Mesenteric fat pad (tissue), 1 donor: Measurements from ENCODE around the gene PTRH1. TPM values are rescaled to one million over a fixed set of nuclear protein-coding genes. Genes with fewer than 3 reads are reported as not detected.

Experiments used
- DNase-seq: peaks from one replicate; pipeline ENCODE4 v3.0.0-alpha.2; 2020; ENCODE audit warnings: low spot score
- total RNA-seq: library from RNA; stranded (reverse); fragmentation: NEBNext Ultra II Directional; extraction: Animal tissue kit (Norgen Biotek cat#: 25700); gene quantifications from one replicate; pipeline ENCODE4 v1.2.1, GENCODE V29; 2021
- donor health status: DM: yes; HTN: yes; CAD: no.

Gene PTRH1
- total RNA-seq, 1 donor from 2014 or later: 21.3 TPM

DNA sequence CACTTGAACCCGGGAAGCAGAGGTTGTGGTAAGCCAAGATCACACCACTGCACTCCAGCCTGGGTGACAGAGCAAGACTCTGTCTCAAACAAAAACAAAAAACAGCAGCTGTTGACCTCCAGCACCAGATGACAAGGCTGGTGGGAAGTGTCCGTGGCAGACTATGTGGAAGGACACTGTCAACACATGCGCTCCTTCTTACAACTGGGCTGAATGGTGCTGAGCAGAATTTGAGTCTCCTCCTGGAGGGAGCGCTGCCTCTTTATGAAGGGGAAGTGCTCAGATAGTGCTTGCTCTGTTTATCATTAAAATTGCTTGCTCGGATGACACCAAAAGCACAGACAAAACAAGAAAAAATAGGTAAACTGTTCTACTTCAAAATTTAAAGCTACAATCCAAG is 17.9 kb downstream of the PTRH1 start:
- no peak for DNase-seq

DNA sequence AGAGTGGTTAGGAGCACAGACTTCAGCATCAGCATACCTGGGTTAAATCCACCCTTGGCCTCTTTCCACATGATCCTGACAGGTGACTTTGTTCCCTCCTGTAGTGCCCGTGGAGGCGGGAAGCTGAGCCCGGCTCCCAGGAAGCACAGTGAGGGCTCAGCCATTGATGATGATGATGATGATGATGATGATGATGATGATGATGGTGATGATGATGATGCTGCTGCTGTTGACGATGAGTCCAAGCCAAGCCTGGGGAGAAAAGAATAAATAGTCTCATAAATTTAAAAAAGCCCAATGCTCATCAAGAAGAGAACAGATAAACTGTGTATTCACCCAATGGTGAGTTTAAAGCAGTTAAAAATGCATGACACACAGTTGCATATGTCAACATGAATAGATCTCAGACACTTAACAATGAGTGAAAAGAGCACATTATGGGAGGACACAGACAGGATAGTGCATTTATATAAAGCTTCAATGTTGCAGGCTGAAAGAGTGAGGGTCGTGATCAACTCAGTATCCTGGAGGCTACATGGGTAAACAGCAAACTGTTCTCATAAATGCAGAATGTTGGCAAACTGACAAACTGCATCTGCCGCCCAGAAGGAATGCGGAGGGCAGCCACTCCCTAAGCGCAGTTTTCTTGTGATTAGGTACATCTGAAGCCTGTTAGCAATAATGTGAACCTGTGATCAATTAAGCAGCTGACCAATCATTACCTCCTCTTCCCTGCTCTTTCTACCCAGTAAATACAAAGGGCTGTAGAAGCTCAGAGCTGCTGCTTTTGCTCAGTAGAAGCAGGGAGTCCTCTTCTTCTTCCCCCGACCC is 20.4 kb downstream of the PTRH1 start:
- DNase-seq: no peak

DNA sequence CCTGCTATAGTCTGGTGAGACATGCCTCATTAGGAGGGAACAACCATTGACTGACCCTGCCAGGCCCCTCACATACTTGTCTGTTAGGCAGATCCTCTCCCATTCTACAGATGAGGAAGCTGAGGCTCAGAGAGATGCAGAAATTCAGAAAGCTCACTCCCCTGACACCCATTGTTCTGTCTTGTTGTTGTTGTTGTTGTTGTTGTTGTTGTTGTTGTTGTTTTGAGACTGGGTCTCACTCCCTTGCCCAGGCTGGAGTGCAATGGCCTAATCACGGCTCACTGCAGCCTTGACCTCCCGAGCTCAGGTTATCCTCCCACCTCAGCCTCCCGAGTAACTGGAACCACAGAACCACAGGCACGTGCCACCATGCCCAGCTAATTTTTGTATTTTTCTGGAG is 21.8 kb downstream of the PTRH1 start:
- no peak for DNase-seq

DNA sequence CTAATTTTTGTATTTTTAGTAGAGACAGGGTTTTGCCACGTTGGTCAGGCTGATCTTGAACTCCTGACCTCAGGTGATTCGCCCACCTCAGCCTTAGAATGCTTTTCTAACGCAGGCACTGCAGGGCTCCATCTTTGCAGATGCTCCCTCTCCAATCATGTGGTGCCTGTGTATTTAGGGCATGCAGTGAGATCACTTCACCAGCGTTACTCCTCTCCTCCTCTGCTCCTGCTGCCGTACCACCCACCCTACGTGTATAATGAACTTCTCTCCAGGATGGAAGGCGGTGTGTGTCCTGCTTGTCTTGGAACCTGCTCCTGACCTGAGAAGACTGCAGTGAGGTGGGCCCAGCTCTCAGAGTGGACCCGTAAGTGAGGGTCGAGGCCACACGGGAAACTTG is 22.3 kb downstream of the PTRH1 start:
- DNase-seq: no peak

GRCh38 chr9:127692071-127692470 is 23.4 kb downstream of the PTRH1 start:
- no peak for DNase-seq

GRCh38 chr9:127690735-127691134 is 24.7 kb downstream of the PTRH1 start:
- DNase-seq: no peak

DNA sequence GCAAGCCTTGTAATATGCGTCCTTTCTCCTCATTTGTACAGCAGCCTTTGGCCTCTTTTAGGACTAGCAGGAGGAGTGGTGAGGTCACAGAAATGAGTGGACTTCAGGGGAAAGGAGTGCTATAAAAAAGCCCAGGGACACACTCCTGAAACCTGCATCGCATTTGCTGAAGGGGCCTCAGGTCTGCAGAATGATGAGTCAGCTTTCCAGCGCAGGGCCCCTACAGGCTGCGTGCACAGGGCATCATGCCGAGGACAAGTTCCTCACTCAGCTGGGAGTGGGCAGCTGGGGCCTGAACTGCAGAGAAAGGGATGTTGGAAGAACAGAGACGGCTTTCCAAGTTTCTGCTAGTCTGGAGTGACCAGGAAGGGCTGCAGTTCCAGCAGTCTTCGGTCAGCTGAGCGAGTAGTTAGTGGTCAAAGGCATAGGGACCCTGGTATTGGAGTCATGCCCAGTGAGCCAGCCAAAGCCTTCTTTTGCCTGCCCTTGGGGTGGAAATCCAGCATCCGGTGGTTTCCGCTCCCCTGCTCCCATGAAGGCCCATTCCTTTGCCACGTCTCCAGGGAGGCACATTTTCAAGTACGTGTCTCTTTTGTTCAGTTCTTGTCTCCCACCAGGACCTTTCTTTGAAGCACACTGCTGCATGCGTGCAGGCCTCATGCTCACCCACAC is 26.0 kb downstream of the PTRH1 start:
- DNase-seq: no peak

- no peak for DNase-seq
These were observed 28.7 kb downstream of the PTRH1 start for GRCh38 chr9:127686461-127687393.

DNA sequence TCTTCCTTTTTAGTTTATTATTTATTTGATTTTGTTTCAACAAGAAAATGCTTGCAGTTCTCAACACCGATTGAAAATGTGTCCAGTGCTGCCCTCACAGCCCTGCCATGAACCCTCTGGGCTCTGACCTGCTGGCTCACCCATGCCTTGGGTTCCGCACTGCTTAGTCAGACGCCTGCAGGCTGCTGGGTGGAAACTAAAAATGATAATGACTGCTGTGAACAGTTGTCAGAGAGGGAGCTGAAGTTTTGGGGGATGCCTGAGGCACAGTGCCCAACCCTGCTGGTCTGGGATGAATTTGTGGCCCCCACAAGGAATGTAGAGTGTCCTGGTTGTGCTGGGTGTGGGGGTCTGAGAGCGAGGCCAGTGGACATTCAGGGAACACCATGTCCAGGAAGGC is 30.9 kb downstream of the PTRH1 start:
- DNase-seq: no peak

DNA sequence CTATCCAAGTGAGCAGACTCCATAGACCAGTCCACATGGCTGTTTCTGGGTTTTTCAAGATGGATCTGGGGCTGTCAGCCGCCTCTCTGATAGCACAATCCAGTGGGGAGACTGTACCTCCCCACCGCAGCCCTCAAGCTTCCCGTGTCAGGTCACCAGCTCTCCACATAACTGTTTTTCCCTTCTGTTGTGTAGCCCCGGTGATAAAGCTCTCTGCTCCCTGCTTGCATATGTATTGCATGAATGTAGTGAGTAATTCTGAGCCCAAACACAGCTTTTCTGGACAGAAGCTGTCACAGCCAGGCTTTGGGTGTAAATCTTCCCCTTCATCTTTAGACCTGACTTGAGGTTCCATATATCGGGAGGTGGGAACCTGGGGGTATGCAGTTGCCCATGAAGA is 31.7 kb downstream of the PTRH1 start:
- no peak for DNase-seq

GRCh38 chr9:127682351-127683136 is 32.9 kb downstream of the PTRH1 start:
- no peak for DNase-seq

DNA sequence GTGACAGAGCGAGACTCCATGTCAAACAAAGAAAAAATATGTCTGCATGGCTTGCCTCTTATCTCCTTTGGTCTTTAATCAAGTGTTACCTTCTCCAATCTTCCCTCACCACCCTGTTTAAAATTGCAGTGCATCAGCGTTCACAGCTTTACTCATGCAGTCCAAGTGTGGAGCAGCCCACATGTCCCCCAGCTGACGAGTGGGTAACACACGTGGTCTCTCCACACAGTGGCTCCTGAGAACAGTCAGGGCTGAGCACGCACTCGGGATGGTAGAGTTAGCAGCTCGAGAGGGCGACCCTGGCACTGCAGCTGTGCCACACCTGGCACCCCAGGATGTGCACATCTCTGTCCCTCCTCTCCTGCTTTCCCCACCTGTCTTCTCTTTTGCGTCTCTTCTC is 34.6 kb downstream of the PTRH1 start:
- DNase-seq: no peak

DNA sequence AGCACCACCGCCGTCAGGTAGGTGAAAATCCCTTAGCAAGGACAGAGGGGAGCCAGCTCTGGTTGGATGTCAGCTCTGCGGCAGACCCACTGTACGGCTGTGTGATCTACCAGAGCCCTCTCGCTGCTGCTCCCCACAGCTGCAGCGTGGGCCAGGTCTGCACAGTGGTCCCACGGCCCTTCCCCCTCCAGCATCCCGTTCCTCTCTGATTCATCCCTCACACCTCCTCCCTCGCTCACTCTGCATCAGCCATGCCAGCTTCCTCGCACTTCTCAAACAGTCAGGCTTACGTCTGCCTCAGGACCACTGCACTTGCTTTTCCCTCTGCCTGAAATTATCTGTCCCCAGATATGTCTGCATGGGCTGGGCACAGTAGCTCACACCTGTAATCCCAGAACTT is 35.2 kb downstream of the PTRH1 start:
- no peak for DNase-seq

GRCh38 chr9:127679506-127679905 is 36.0 kb downstream of the PTRH1 start:
- DNase-seq: no peak

DNA sequence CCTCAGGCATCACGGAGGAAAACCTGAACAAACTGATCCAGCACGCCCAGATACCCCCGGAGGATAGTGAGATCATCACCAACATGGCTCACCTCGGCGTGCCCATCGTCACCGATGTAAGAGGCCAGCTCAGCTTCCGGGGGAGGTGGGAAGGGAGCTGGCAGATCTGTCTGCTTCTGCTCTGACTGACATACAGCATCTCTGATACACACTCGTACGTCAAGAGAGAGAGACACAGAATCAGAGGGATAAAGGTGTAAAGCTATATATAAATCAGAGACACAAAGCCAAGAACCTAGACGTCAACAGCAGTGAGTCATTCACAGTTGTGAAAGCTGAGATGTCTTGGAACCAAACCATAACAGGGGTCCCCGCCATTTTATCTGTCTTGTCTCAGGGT is 38.8 kb downstream of the PTRH1 start:
- no peak for DNase-seq

- no peak for DNase-seq
These were observed 42.2 kb downstream of the PTRH1 start for GRCh38 chr9:127673234-127673633.

DNA sequence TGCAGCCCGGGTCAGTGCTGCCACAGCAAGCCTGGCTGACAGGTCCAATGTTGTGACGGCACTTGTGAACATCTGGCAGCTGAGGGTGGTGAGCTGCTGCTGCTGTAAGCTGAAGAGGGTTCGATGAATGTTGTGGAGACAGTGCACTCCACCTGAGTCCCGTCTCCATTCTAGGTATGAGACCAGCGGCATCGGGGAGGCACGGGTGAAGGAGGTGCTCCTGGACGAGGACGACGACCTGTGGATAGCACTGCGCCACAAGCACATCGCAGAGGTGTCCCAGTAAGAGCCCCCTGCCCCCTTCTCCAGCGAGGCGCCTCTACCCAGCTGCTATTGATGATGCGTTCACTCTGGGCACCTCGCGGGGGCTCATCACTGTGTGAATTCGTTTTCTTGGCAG is 47.6 kb downstream of the PTRH1 start:
- no peak for DNase-seq

DNA sequence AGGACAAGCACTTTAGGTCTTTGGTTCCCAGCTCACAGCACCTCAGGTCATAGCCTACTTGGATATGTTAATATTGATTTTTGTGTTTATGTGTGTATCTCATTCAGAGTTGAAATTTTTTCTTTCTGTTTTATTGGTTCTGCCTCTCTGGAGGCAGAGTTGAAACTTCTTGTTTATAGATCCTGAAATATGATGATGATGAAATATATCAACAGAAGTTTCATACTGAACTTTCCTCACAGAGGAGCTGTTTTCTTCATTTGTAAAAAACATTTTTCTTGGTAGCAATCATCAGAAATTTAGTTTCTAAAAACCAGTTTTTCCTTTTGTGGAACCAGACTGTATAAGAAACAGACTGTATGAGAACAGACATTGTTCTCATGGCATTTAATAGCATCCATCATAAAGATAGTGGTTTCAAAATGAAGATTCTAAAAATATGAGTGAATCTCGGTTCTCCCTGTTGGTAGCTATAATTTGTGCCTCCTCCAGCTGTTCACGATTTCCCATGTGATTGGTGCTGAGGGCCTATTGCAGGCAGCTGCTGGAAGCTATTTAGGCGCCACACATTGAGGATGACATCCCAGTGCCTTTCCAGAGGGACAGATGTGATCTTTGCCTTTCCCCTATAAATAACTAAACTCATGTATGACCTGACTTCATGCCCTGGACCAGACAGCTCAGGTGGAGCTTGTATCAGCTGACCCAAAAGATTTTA is 48.2 kb downstream of the PTRH1 start:
- no peak for DNase-seq

DNA sequence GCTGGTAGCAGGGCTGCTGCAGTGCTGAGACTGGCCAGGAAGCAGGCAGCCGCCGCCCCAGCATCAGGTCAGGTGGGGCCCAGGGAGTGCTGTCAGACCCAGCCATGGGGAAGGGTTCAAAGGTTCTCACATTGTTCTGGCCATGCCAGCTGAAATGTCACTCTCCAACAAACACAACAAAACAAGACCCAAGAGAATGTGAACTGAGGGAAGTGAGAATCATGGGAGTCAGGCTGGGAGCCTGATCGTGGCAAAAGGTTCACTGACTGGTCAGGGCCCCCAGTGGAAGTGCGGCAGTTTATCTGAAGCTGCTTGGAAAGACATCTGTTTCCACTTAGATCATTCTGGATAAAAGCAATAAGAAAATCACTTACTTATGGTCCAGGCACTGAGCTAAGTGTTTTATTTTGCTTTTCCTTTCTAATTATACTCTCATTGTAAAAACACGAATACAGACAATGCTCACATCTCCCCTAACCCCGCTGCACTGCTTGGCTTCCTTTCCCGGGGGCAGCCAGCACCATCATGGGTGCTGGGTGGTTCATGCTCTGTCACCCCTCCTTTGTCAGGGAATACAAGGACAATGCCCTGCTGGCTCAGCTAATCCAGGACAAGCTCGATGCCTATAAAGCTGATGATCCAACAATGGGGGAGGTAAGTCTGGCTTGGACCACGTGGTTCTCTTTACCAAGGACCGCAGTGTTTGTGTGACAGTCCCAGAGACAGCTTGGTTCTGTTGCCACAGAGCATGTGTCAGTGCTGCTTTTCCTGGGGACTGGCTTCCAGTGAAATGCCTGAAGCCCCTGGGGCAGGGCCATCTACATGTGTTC is 50.6 kb downstream of the PTRH1 start:
- DNase-seq: no peak

GRCh38 chr9:127664324-127664677 is 51.2 kb downstream of the PTRH1 start:
- no peak for DNase-seq
